ENCODE results near the gene SKP1. TPM values are rescaled to one million over a fixed set of nuclear protein-coding genes. Genes with fewer than 3 reads are reported as not detected.

SKP1 gene
- total RNA-seq, 1 donor from 2014 or later, result 333 TPM

GRCh38 chr5:134116286-134116685 is 60.5 kb downstream of the SKP1 start:
- no peak for DNase-seq (ENCODE audit: extremely low spot score, unreplicated experiment)
- Mint-ChIP-seq H3K27ac (ENCODE audit: unreplicated experiment) (no peak overlapping the region), H3K36me3 (ENCODE audit: unreplicated experiment) (no peaks in the 10 kb centered on the region), H3K4me3 (ENCODE audit: unreplicated experiment) (peak overlapping the region; percentile 55), H3K9me3 (ENCODE audit: unreplicated experiment) (no peaks in the 10 kb centered on the region), H3K4me1 (ENCODE audit: unreplicated experiment) (peaks cover 8% of the 10 kb centered on the region), H3K27me3 (ENCODE audit: unreplicated experiment) (peaks cover 20% of the 10 kb centered on the region)
- TF ChIP-seq CTCF (IDR thresholded peaks at IDR 0.05), result no peak

- no peak for DNase-seq (ENCODE audit: extremely low spot score, unreplicated experiment)
- H3K27ac Mint-ChIP-seq (ENCODE audit: unreplicated experiment), result no peak overlapping the region
- no peaks in the 10 kb centered on the region for H3K36me3 Mint-ChIP-seq (ENCODE audit: unreplicated experiment)
- H3K4me1 Mint-ChIP-seq (ENCODE audit: unreplicated experiment), result peaks cover 8% of the 10 kb centered on the region
- no peaks in the 10 kb centered on the region for H3K9me3 Mint-ChIP-seq (ENCODE audit: unreplicated experiment)
- H3K4me3 Mint-ChIP-seq (ENCODE audit: unreplicated experiment), result peak overlapping the region; percentile 55
- TF ChIP-seq CTCF (IDR thresholded peaks at IDR 0.05), result no peak
- peaks cover 20% of the 10 kb centered on the region for H3K27me3 Mint-ChIP-seq (ENCODE audit: unreplicated experiment)
Measured at GRCh38 chr5:134115806-134116175, 61.0 kb downstream of the SKP1 start.

- Mint-ChIP-seq H3K4me1 (ENCODE audit: unreplicated experiment) (peaks cover 8% of the 10 kb centered on the region), H3K27ac (ENCODE audit: unreplicated experiment) (no peak overlapping the region), H3K36me3 (ENCODE audit: unreplicated experiment) (no peaks in the 10 kb centered on the region), H3K27me3 (ENCODE audit: unreplicated experiment) (peaks cover 20% of the 10 kb centered on the region), H3K9me3 (ENCODE audit: unreplicated experiment) (no peaks in the 10 kb centered on the region), H3K4me3 (ENCODE audit: unreplicated experiment) (peak overlapping the region; percentile 65)
- no peak for TF ChIP-seq CTCF (IDR thresholded peaks at IDR 0.05)
- DNase-seq (ENCODE audit: extremely low spot score, unreplicated experiment), result no peak
Measured at GRCh38 chr5:134114886-134115805, 61.6 kb downstream of the SKP1 start.

GRCh38 chr5:134113902-134114875 is 62.6 kb downstream of the SKP1 start, which contains the start of gene TCF7:
TSS of gene TCF7 (plus strand) at chr5:134114681. CDS start at chr5:134114907, 226 bp downstream.
- H3K4me1 Mint-ChIP-seq (ENCODE audit: unreplicated experiment), result peaks cover 8% of the 10 kb centered on the region
- no peak for TF ChIP-seq CTCF (IDR thresholded peaks at IDR 0.05)
- peaks cover 20% of the 10 kb centered on the region for H3K27me3 Mint-ChIP-seq (ENCODE audit: unreplicated experiment)
- no peak for DNase-seq (ENCODE audit: extremely low spot score, unreplicated experiment)
- no peaks in the 10 kb centered on the region for H3K36me3 Mint-ChIP-seq (ENCODE audit: unreplicated experiment)
- peak within 1 kb of the TSS; percentile 78 for H3K4me3 Mint-ChIP-seq (ENCODE audit: unreplicated experiment)
- no peak within 1 kb of the TSS for H3K27ac Mint-ChIP-seq (ENCODE audit: unreplicated experiment)
- no peaks in the 10 kb centered on the region for H3K9me3 Mint-ChIP-seq (ENCODE audit: unreplicated experiment)
